H1 (cell line): ENCODE results near the gene TMEM52B. TPM values are rescaled to one million over a fixed set of nuclear protein-coding genes. Genes with fewer than 3 reads are reported as not detected.

Source experiments
- CTCF ChIA-PET: fragments of 300-600 bp; sonication (Branson Sonifier 250); formaldehyde crosslinking; loops from one replicate; lab custom pipeline; 2021; ENCODE audit not compliant: partially characterized antibody; lab: Charles Lee
- POLR2A ChIA-PET: fragments of 300-600 bp; sonication (Branson Sonifier 250); formaldehyde crosslinking; loops from one replicate; lab custom pipeline; 2021; ENCODE audit warnings: inconsistent platforms; ENCODE audit not compliant: partially characterized antibody; lab: Charles Lee
- DNase-seq, 2 experiments: peaks; one replicate each; pipeline versions ENCODE4 v3.0.0 to v3.0.0-alpha.2; 2010 to 2022; ENCODE audit warnings: low spot score in 2 of 2, low read depth in 1 of 2, mixed read lengths in 1 of 2
- FAIRE-seq: peaks from 2 replicates; lab custom pipeline; 2011; peaks lifted over from hg19 to GRCh38; lab: Jason Lieb, UNC
- H2AFZ ChIP-seq: 2 replicates; pipeline ENCODE4 v1.8.1; 2012; ENCODE audit warnings: low read length, inconsistent platforms
- H2AK5ac ChIP-seq: 2 replicates; pipeline ENCODE4 v1.6.1; 2013; ENCODE audit warnings: low read depth, low read length
- H2BK120ac ChIP-seq: replicated peaks from 2 replicates; pipeline ENCODE3; 2013; ENCODE audit warnings: low read depth, low read length, inconsistent platforms
- H2BK12ac ChIP-seq: 2 replicates; pipeline ENCODE4 v1.6.1; 2013; ENCODE audit warnings: low read depth, low read length
- H2BK15ac ChIP-seq: 2 replicates; pipeline ENCODE4 v1.6.1; 2013; ENCODE audit warnings: low read length
- H2BK20ac ChIP-seq: 2 replicates; pipeline ENCODE4 v1.6.1; 2013; ENCODE audit warnings: low read length
- H2BK5ac ChIP-seq: 2 replicates; pipeline ENCODE4 v1.6.1; 2013; ENCODE audit warnings: low read depth, low read length
- H3K14ac ChIP-seq: 2 replicates; pipeline ENCODE4 v1.6.1; 2013; ENCODE audit warnings: inconsistent platforms; ENCODE audit not compliant: insufficient read length
- H3K18ac ChIP-seq: 2 replicates; pipeline ENCODE4 v1.6.1; 2013; ENCODE audit warnings: low read length; ENCODE audit errors: extremely low read depth
- H3K23ac ChIP-seq: 2 replicates; pipeline ENCODE4 v1.6.1; 2013; ENCODE audit warnings: inconsistent platforms; ENCODE audit not compliant: insufficient read length
- H3K23me2 ChIP-seq: 2 replicates; pipeline ENCODE4 v1.6.1; 2013; ENCODE audit warnings: low read depth, low read length
- H3K27ac ChIP-seq: 2 replicates; pipeline ENCODE4 v1.6.1; 2011; ENCODE audit warnings: low read depth, low read length, inconsistent platforms
- H3K27me3 ChIP-seq, 4 experiments: replicated peaks in 1 of 4; 1 replicate in 1 of 4; 2 replicates in 3 of 4; pipeline versions ENCODE4 v1.6.1 to v1.8.1; 2011 to 2013; ENCODE audit warnings: low read length in 3 of 4, mild to moderate bottlenecking in 3 of 4, inconsistent platforms in 2 of 4, mixed read lengths in 2 of 4, moderate library complexity in 1 of 4; ENCODE audit not compliant: control insufficient read depth in 3 of 4, insufficient read depth in 3 of 4; ENCODE audit errors: extremely low read depth in 1 of 4
- H3K36me3 ChIP-seq, 4 experiments: 2 replicates each; pipeline versions ENCODE4 v1.6.1 to v1.8.1; 2011 to 2013; ENCODE audit warnings: mild to moderate bottlenecking in 4 of 4, low read length in 3 of 4, moderate library complexity in 2 of 4, control low read depth in 1 of 4, inconsistent platforms in 1 of 4; ENCODE audit not compliant: insufficient read depth in 4 of 4, control insufficient read depth in 2 of 4
- H3K4ac ChIP-seq: replicated peaks from 2 replicates; pipeline ENCODE3; 2013; ENCODE audit warnings: low read length, low read depth, mixed read lengths, inconsistent platforms; ENCODE audit not compliant: insufficient read length
- H3K4me1 ChIP-seq, 4 experiments: replicated peaks in 1 of 4; 1 replicate in 1 of 4; 2 replicates in 3 of 4; pipeline versions ENCODE4 v1.6.1 to v1.8.1; 2011 to 2013; ENCODE audit warnings: low read length in 3 of 4, inconsistent platforms in 2 of 4, mixed read lengths in 1 of 4; ENCODE audit not compliant: insufficient read depth in 4 of 4, control insufficient read depth in 3 of 4
- H3K4me2 ChIP-seq, 2 experiments: 2 replicates each; pipeline versions ENCODE4 v1.6.1 to v1.8.1; 2011 to 2013; ENCODE audit warnings: low read depth in 2 of 2, low read length in 2 of 2, control low read depth in 1 of 2, inconsistent platforms in 1 of 2, mild to moderate bottlenecking in 1 of 2; ENCODE audit not compliant: insufficient read depth in 1 of 2
- H3K4me3 ChIP-seq, 4 experiments: fragments of 200-600, 300-600 bp in 1 of 4; sonication (generic), shearing (Covaris generic), sonication (Bioruptor Twin) in 1 of 4; 2 replicates each; pipeline versions ENCODE4 v1.5.1 to v1.8.1; 2011 to 2016; ENCODE audit warnings: low read length in 4 of 4, low read depth in 3 of 4, control low read depth in 2 of 4, inconsistent platforms in 2 of 4, mild to moderate bottlenecking in 2 of 4, mixed read lengths in 1 of 4, moderate library complexity in 1 of 4; ENCODE audit not compliant: insufficient read depth in 2 of 4; ENCODE audit errors: extremely low read depth in 1 of 4
- H3K56ac ChIP-seq: replicated peaks from 2 replicates; pipeline ENCODE3; 2013; ENCODE audit warnings: low read depth, mild to moderate bottlenecking, mixed read lengths, low read length, inconsistent platforms; ENCODE audit not compliant: insufficient read length
- H3K79me1 ChIP-seq: 2 replicates; pipeline ENCODE4 v1.6.1; 2013; ENCODE audit warnings: low read depth, low read length, control low read depth
- H3K79me2 ChIP-seq, 2 experiments: 2 replicates each; pipeline versions ENCODE4 v1.6.1 to v1.8.1; 2012 to 2013; ENCODE audit warnings: low read length in 2 of 2, mild to moderate bottlenecking in 2 of 2, inconsistent platforms in 1 of 2; ENCODE audit not compliant: insufficient read depth in 2 of 2, control insufficient read depth in 1 of 2
- H3K9ac ChIP-seq, 4 experiments: replicated peaks in 1 of 4; 1 replicate in 1 of 4; 2 replicates in 3 of 4; pipeline versions ENCODE4 v1.6.1 to v1.8.1; 2011 to 2013; ENCODE audit warnings: low read depth in 3 of 4, low read length in 3 of 4, control low read depth in 2 of 4, mild to moderate bottlenecking in 2 of 4, moderate library complexity in 2 of 4, inconsistent platforms in 1 of 4; ENCODE audit errors: extremely low read depth in 1 of 4
- H3K9me3 ChIP-seq, 2 experiments: 2 replicates each; pipeline versions ENCODE4 v1.6.1 to v1.8.1; 2012 to 2013; ENCODE audit warnings: mild to moderate bottlenecking in 2 of 2, moderate library complexity in 2 of 2, control low read depth in 1 of 2, inconsistent platforms in 1 of 2, low read depth in 1 of 2, low read length in 1 of 2, mixed read lengths in 1 of 2; ENCODE audit not compliant: insufficient read depth in 2 of 2
- H4K20me1 ChIP-seq, 2 experiments: replicated peaks in 1 of 2; 2 replicates each; pipeline versions ENCODE3 to v1.8.1; 2011 to 2013; ENCODE audit warnings: inconsistent platforms in 2 of 2, low read length in 2 of 2, mild to moderate bottlenecking in 1 of 2; ENCODE audit not compliant: insufficient read depth in 2 of 2, control insufficient read depth in 1 of 2
- H4K5ac ChIP-seq: 2 replicates; pipeline ENCODE4 v1.6.1; 2013; ENCODE audit warnings: low read length, low read depth, mixed read lengths, inconsistent platforms; ENCODE audit not compliant: insufficient read length
- H4K8ac ChIP-seq: 2 replicates; pipeline ENCODE4 v1.8.0; 2013; ENCODE audit warnings: mild to moderate bottlenecking, moderate library complexity, low read length, inconsistent platforms; ENCODE audit not compliant: insufficient read depth; ENCODE audit errors: extremely low read depth
- H4K91ac ChIP-seq: replicated peaks from 2 replicates; pipeline ENCODE3; 2013; ENCODE audit warnings: low read length, mixed read lengths, inconsistent platforms; ENCODE audit not compliant: insufficient read length
- ATF2 ChIP-seq: IDR thresholded peaks from 2 replicates; pipeline ENCODE4 v1.6.1; 2012; ENCODE audit warnings: low read length, inconsistent platforms
- EGR1 ChIP-seq: IDR thresholded peaks from 2 replicates; pipeline ENCODE4 v1.6.1; 2011; ENCODE audit warnings: low read depth, low read length, borderline replicate concordance
- HDAC6 ChIP-seq: IDR thresholded peaks from one replicate; pipeline ENCODE4 v1.7.1; 2012; ENCODE audit warnings: low read depth, mild to moderate bottlenecking, inconsistent platforms, low read length, moderate library complexity
- KDM4A ChIP-seq: IDR thresholded peaks from one replicate; pipeline ENCODE4 v1.7.1; 2012; ENCODE audit warnings: low read depth, mild to moderate bottlenecking, moderate library complexity, low read length, inconsistent platforms; ENCODE audit not compliant: severe bottlenecking
- KDM5A ChIP-seq: fragments of 200-600 bp; IDR thresholded peaks from 2 replicates; pipeline ENCODE4 v1.7.1; 2012; ENCODE audit warnings: mild to moderate bottlenecking, low read length, inconsistent platforms, mixed read lengths
- MAX ChIP-seq: IDR thresholded peaks from 2 replicates; pipeline ENCODE4 v1.6.1; 2012; ENCODE audit warnings: inconsistent platforms
- NANOG ChIP-seq: IDR thresholded peaks from 2 replicates; pipeline ENCODE4 v1.6.1; 2011; ENCODE audit warnings: low read length, low read depth, mild to moderate bottlenecking, inconsistent platforms; ENCODE audit not compliant: insufficient read depth, poor library complexity, severe bottlenecking
- POU5F1 ChIP-seq: IDR thresholded peaks from 2 replicates; pipeline ENCODE4 v1.6.1; 2011; ENCODE audit warnings: low read depth, mild to moderate bottlenecking, low read length, moderate library complexity
- RAD21 ChIP-seq, 2 experiments: IDR thresholded peaks in 1 of 2; conservative IDR thresholded peaks in 1 of 2; 2 replicates each; pipeline ENCODE4 v1.6.1; 2011; ENCODE audit warnings: low read depth in 2 of 2, low read length in 2 of 2, improper control_type of control experiment in 1 of 2, inconsistent platforms in 1 of 2, mild to moderate bottlenecking in 1 of 2, moderate library complexity in 1 of 2
- SIN3A ChIP-seq, 2 experiments: IDR thresholded peaks in 1 of 2; conservative IDR thresholded peaks in 1 of 2; 2 replicates each; pipeline ENCODE4 v1.6.1; 2011 to 2012; ENCODE audit warnings: low read length in 2 of 2, improper control_type of control experiment in 1 of 2, low read depth in 1 of 2, mild to moderate bottlenecking in 1 of 2
- WGBS, 2 experiments: shearing (Covaris generic) in 1 of 2; methylation state at CpG; one replicate each; pipeline versions ENCODE4 v1.1.6 to v1.1.7; 2013 to 2015; ENCODE audit warnings: low lambda C conversion rate in 2 of 2, mixed read lengths in 2 of 2, inconsistent platforms in 1 of 2, low coverage in 1 of 2, missing lambda C conversion rate in 1 of 2; ENCODE audit not compliant: insufficient replicate concordance in 2 of 2, insufficient coverage in 1 of 2, insufficient read length in 1 of 2; ENCODE audit errors: extremely low coverage in 1 of 2, missing lambda C conversion rate in 1 of 2; 5-methylcytosine and 5-hydroxymethylcytosine counted together
- polyA plus RNA-seq, 7 experiments: library from polyadenylated mRNA; depleted of rRNA in 3 of 7; stranded (reverse) in 5 of 7; unstranded in 2 of 7; fragments of >200 nt in 5 of 7; fragments of 200-250 nt in 2 of 7; gene quantifications; 1 replicate in 5 of 7; 2 replicates in 1 of 7; 4 replicates in 1 of 7; pipeline versions ENCODE4 v1.2.1 to v1.2.3, GENCODE V29; 2011 to 2013; ENCODE audit warnings: missing spikeins in 2 of 7, mixed read lengths in 2 of 7
- total RNA-seq: library from RNA; stranded (reverse); fragmentation: NEBNext Ultra II Directional; extraction: Animal tissue kit (Norgen Biotek cat#: 25700); gene quantifications from 2 replicates; pipeline ENCODE4 v1.2.1, GENCODE V29; 2021

Gene TMEM52B
- total and polyA plus RNA-seq, 2 of the 8 experiments (the other 6 are each of a cell fraction or from before 2014, with no cell fraction given), result not detected

- Histone ChIP-seq H3K36me3 (no peaks in the 10 kb centered on the region; a peak in 1 of 8 replicates), H2BK5ac (peak within 1 kb of the TSS; percentile 26), H3K18ac (no peak within 1 kb of the TSS; the same call in 1 of the 2 replicates), H3K4me3 (peak within 1 kb of the TSS; percentile 66 to 97 (median 88)), H3K79me1 (peaks cover 2% of the 10 kb centered on the region; the same call in 1 of the 2 replicates), H2BK15ac (peak within 1 kb of the TSS; percentile 48; the same call in 1 of the 2 replicates), H4K20me1 (no peaks in the 10 kb centered on the region), H4K8ac (peak within 1 kb of the TSS; percentile 96), H2AFZ (peak within 1 kb of the TSS; percentile 85), H4K91ac (no peak within 1 kb of the TSS), H3K56ac (no peak within 1 kb of the TSS), H2BK120ac (no peak within 1 kb of the TSS), H3K27ac (peak within 1 kb of the TSS; percentile 86), H2AK5ac (no peak within 1 kb of the TSS; the same call in 1 of the 2 replicates), H3K9me3 (no peaks in the 10 kb centered on the region), H3K9ac (peak within 1 kb of the TSS; percentile 78 to 93 (median 88)), H3K4me1 (peaks cover 0 to 10% (median 3%) of the 10 kb centered on the region in 4 experiments; a peak in 5 of 7 replicates), H3K23me2 (peaks cover 8% of the 10 kb centered on the region), H4K5ac (peak within 1 kb of the TSS; percentile 47), H3K14ac (no peak within 1 kb of the TSS), H3K4me2 (peak within 1 kb of the TSS; percentile 72 to 94), H2BK12ac (peak within 1 kb of the TSS; percentile 45; the same call in 1 of the 2 replicates), H3K23ac (no peak within 1 kb of the TSS), H3K27me3 (no peaks in the 10 kb centered on the region), H3K4ac (no peak within 1 kb of the TSS), H3K79me2 (peaks cover 0 to 35% of the 10 kb centered on the region in 2 experiments; a peak in 3 of 4 replicates), H2BK20ac (no peak within 1 kb of the TSS)
- DNase-seq (peak in 1 of 2 experiments; percentile 82), FAIRE-seq (no peak)
- WGBS, 2 experiments, result 4% methylated on average over 31 of the region's 35 CpGs; no CpG with 5 or more reads in 1 of the 2 experiments
- ChIA-PET CTCF (interaction anchor here (1.3 to 2.2 kb wide), 2 partner anchors 21 to 24 kb away, joined by 3 to 8 read pairs; no protein-coding TSS in a partner anchor), POLR2A (interaction anchor here (0.6 to 3.1 kb wide), 6 partner anchors 8 to 509 kb away, joined by 3 to 14 read pairs (median 4); no protein-coding TSS in a partner anchor)
- TF ChIP-seq KDM4A (no peak), SIN3A (conservative IDR thresholded peaks at IDR 0.05 in 1 of 2, IDR thresholded peaks at IDR 0.05 in 1 of 2; ENCODE audit: low read depth in 1 of 2, low read length in 2 of 2) (0 out of 4 replicates have a peak, but pooled peaks of 1 of the 2 experiments have one; percentile 19), NANOG (no peak), ATF2 (no peak), MAX (no peak; the same call in 1 of the 2 replicates), HDAC6 (no peak), POU5F1 (no peak), EGR1 (no peak), KDM5A (no peak), RAD21 (IDR thresholded peaks at IDR 0.05 in 1 of 2, conservative IDR thresholded peaks at IDR 0.05 in 1 of 2; ENCODE audit: low read depth in 2 of 2, low read length in 2 of 2) (no peak)
Measured at GRCh38 chr12:10212739-10213131, 33.9 kb downstream of the TMEM52B start, which contains the start of gene GABARAPL1. Gene GABARAPL1, plus strand, starts transcription at chr12:10212877. Its CDS starts 253 bp downstream, at chr12:10213130.
